NCI-H2081 treated with DMSO at 0.1 percent for 48 hours (cell line): ENCODE data around the gene FRAT2.

Source experiments
- DNase-seq: peaks from one replicate; lab custom pipeline; 2025; lab: John Stamatoyannopoulos, UW

The FRAT2 gene

DNA sequence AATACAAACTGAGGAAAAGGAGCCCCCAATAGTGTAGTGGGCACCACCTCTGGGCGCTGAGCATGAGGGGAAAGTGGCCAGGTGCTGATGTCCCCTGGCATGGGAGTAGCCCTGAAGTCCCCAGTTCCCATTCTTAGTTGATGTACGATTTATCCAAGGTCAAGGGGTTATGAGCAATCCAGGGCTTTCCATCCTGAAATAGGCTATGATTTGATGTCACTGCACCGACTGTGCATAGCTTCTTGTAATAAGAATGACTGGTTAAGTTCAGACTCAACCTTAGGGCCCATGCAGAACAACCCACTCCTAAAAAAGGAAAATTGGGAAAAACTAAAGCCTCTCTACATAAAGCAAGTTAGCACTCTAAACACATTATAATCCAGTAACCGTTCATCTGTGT, 11.0 kb downstream of the FRAT2 start:
- no peak for DNase-seq

DNA sequence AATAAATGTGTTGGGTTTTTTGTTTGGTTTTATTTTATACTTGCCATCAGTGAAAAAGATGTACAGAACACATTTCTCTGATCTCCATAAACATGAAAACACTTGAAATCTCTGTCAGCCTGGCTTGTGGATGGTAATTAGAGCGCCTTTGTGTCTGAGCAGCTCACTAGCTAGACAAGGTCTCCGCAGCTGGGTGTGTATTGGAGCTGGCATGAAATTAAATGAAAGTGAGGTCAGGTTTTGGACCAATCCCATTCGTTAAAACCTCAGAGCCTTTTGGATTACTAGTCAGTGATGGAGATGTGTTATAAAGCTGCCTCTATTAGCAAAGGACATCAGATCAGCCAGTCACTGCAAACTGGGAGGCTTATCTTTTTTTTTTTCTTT, 12.7 kb downstream of the FRAT2 start:
- DNase-seq = no peak

DNA sequence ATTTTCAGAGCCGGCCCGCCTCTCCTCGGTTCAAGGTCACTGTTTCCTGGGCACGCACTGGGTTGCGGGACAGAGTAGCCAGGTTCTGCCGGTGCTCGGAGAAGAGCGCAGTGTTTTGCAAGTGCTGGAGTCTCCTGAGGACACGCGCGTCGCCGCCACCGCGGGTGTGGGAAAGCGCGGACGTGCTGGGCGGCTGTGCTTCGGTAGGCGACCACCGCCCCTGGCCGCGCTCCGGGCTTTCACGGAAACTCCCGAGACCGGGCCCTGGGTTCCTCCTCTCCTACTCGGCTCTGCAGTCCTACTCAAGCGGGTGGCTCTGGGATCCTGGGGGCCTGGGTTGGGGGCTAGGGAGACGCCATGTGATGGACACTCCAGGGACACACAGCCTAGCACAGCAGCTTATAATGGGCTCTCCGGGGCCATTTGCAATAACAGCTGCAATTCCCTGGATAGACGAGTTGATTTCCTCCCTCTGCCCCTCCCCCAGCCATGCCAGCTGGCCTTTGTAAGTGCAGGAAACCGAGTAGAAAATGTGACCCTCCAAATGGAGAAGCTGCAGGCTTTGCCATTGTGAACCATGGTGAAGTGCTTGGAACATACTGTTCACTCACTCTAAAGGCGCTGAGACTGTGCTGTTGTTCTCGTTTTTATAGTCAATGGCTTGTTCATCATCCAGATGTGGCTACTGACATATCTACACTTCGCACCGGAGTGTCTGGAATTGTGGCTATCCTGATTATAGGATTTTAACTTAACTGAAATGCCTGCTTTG, 13.3 kb downstream of the FRAT2 start:
- no peak for DNase-seq

DNA sequence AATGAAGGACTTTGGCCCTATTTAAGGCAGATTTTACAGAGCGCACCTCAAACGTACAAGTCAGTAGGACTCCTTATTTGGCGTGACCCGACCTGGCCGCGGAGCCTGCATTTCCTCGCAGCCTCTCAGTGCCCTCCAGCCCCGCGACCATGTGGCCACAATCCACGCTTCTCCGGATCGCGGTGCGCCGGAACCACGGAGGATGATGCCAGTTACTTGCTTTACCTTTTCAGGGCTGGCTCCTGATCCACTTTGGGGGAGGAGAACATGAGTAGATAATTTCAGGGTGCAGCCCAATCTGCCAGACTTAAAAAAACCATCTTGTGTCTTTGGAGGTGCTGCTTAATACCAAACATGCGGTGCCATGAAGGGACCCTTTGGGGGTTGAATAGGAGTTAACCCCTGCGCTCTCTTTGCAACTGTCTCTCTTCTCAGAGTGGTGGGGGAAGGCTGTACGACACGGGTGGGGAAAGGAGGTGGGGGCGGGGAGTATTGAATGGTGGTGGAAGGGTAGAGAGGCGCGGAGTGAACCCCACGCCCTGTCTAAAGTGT, 14.0 kb downstream of the FRAT2 start:
- no peak for DNase-seq

DNA sequence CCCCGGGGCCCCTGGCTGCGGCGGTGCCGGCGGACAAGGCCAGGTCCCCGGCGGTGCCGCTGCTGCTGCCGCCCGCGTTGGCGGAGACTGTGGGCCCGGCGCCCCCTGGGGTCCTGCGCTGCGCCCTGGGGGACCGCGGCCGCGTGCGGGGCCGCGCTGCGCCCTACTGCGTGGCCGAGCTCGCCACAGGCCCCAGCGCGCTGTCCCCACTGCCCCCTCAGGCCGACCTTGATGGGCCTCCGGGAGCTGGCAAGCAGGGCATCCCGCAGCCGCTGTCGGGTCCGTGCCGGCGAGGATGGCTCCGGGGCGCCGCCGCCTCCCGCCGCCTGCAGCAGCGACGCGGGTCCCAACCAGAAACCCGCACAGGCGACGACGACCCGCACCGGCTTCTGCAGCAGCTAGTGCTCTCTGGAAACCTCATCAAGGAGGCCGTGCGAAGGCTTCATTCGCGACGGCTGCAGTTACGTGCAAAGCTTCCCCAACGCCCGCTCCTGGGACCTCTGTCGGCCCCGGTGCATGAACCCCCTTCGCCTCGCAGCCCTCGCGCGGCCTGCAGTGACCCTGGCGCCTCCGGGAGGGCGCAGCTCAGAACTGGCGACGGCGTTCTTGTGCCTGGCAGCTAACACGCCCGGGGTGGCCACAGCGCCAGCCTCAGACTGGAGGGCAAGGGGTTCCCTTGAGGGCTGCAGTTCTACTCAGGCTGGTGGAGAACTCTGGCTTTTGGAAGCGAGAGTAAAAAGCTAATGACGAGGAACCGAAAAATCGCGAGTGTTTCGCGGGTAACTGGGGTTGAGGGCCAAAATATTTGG, 14.7 kb downstream of the FRAT2 start:
- no peak for DNase-seq

DNA sequence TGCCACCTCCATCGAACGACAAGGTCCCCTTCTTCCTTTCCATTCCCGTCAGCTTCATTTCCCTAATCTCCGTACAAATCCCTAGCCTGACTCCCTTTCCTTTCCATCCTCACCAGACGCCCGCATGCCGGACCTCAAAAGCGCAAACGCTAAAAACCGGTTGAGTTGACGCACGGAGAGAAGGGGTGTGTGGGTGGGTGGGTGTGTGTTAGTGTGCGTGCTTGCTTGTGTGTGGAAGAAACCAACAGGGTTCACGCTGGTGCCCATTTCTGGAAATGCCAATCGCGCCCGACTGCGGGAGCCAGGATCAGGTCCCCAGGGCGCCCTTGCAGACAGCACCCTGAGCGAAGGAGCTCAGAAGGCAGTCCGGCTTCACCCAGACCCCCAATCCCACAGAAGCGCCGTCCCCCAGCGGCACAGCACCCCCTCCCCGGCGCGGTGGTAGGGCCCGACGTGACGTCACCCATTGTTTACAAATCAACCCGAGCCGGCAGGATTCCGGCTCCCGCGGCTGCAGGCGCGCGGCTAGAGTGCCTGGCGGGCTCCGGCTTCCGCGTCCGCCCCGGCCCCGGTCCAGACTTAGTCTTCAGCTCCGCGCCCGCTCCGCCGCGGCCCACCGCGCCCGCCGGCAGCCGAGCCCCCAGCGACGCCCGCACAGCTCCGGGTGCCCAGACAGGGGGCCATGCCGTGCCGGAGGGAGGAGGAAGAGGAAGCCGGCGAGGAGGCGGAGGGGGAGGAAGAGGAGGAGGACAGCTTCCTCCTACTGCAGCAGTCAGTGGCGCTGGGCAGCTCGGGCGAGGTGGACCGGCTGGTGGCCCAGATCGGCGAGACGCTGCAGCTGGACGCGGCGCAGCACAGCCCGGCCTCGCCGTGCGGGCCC, 15.5 kb downstream of the FRAT2 start, which contains the start of gene FRAT1:
Gene FRAT1, plus strand, starts transcription at position 500 of the 880 bp plus-strand sequence. Its CDS starts 183 bp downstream, at position 683.
- DNase-seq = no peak

DNA sequence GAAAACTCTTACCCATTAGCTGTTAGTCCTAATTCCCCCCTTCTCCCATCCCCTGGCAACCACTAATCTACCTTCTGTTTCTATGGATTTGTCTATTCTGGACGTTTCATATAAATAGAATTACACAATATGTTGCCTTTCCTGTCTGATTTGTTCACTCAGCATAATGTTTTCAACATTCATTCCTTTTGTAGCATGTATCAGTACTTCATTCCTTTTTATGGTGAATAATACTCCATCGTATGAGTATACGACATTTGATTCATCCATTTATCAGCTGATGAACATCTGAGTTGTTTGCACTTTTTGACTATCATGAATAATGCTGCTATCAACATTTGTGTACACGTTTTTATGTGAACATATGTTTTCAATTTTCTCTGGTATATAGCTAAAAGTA, 19.9 kb downstream of the FRAT2 start:
- DNase-seq = no peak

DNA sequence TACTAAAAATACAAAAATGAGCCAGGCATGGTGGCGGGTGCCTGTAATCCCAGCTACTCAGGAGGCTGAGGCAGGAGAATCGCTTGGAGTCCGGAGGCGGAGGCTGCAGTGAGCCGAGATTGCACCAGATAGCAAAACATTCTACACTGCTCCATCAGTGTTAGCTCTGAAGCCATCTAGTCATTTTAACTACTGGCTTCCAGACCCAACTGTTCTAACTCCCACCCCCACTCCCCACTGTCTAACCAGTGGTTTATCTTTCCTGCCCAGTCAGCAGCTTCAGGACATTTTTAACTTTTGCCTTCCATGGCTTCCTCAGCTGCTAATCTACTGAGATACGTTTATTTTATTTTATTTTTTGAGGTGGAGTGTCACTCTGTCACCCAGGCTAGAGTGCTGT, 21.6 kb downstream of the FRAT2 start:
- DNase-seq = no peak

DNA sequence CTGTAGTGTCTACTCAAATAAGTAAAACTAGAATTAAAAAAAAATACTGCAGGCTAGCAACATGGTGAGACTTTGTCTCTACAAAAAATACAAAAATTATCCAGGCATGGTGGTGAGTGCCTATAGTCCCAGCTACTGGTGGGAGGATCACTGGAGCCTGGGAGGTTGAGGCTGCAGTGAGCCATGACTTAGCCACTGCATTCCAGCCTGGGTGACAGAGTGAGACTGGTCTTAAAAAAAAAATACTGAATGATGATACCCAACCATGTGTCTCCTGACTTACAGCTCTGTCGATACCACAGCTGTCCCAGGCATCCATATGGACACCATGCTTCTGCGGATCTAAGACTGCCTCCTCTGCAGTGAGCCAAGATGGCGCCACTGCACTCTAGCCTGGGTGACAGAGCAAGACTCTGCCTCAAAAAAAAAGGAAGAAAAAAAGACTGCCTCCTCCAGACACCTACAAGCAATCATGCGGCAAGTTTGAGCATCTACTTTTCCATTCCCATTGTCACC, 23.4 kb downstream of the FRAT2 start:
- DNase-seq = no peak

DNA sequence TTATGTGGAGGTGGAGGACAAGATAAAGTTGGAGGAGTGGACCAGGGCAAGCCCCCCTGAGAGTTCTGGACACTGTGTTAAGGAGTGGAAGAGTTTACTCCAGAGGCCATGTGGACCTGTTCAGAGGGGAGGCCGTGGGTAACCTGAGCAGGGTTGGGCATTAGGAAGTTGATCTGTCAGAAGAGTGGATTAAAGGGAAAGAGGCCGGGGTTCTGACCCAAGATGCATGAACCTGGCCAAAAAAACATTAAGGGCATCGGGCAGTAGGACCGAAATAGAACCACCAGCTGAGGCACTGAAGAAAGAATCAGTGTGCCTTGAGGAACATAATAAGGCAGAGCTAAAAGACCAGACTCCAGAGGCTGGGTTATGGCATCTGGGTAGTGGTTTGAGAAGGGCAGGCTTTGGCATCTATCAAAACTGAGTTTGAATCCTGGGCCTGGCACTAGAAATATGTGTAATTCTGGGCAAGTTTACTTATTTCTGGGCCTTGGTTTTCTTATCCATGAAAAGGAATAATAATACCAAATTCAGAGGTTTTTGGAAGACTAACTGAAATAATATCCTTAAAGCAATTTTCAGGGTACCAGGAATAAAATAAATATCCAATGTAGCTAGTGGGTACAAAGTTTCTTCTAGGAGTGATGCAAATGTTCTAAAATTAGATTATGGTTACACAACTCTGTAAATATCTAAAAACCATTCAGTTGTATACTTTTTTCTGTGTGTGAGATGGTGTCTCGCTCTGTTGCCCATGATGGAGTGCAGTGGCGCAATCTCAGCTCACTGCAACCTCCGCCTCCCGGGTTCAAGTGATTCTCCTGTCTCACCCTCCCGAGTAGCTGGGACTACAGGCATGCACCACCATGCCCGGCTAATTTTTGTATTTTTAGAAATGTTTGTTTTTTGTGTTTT, 26.4 kb downstream of the FRAT2 start:
- DNase-seq = no peak

DNA sequence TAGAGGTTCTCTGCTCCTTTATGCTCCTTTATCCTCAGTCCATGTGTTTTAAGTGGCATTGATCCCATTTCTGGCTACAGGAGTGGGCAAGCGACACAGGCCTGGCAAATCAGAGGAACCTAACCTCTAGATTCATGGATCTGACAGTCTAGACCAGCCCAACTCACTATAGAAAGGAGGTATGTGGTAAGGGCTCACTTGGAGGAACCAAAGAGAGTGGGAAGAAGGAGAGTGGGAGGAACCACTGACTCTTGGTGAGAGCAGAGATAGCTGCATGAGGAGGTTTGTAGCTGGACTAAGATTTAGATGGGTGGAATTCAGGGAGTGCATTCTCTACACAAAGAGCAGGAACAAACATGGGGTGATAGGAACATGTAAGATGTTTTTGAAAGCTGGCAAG, 27.1 kb downstream of the FRAT2 start:
- no peak for DNase-seq

DNA sequence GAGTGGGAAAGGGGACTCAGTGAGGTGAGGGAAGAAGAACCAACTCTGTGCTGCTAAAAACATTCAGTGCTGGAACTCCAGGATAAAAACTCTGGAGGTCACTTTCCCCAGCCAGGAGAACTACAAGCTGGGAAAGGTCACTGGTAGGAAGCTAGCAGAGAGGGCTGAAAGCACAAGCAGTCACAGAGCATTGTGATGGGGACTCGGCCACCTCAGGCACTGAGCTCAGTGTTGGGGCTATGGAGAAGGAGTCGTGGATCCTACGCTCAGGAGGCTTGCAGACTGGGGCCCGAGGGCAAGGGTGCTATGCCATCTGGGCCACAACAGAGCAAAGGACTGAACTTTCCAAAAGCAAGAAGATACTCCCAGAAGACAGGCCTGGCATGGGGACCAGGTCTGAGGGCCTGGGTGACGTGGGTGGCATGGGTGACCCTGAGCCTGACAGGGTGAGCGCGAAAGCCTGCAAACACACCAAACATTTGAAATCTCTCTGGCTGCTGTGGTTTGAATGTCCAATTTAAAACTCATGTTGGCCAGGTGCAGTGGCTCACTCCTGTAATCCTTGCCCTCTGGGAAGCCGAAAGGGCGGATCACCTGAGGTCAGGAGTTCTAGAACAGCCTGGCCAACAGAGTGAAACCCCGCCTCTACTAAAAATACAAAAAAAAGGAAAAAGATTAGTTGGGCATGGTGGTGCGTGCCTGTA, 32.3 kb downstream of the FRAT2 start:
- no peak for DNase-seq

DNA sequence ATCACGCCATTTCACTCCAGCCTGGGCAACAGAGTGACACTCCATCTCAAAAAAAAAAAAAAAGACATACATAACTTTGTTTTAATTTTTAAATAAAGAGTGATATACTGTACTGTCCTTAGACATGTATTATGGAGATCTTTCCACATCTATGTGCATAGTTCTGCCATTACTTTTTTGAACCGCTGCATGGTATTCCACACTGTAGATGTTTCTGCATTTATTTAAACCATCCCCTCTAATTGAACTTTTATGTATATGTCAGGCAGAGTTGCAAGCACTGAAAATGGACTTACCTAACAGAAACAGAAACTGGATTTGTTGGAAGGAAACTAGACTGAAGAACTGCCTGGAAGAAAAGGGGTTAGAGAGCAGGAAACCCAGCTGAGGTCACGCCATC, 33.5 kb downstream of the FRAT2 start:
- no peak for DNase-seq

DNA sequence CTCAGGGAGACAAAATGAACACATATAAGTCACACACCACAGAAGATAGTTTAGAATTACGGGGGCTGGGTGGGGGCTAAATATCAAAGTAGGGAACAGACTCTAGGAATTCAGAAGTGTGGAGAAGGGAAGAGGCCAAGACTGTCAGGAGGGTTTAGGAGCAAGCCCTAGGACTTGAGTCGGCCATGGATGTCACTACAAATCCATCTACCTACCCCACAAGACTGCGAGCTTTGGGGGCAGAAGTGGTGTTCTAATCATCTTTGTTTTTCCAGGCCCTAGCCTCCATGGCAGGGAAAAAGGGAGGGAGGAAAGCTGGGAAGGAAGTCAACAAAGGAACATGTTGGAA, 36.3 kb downstream of the FRAT2 start:
- DNase-seq = no peak

DNA sequence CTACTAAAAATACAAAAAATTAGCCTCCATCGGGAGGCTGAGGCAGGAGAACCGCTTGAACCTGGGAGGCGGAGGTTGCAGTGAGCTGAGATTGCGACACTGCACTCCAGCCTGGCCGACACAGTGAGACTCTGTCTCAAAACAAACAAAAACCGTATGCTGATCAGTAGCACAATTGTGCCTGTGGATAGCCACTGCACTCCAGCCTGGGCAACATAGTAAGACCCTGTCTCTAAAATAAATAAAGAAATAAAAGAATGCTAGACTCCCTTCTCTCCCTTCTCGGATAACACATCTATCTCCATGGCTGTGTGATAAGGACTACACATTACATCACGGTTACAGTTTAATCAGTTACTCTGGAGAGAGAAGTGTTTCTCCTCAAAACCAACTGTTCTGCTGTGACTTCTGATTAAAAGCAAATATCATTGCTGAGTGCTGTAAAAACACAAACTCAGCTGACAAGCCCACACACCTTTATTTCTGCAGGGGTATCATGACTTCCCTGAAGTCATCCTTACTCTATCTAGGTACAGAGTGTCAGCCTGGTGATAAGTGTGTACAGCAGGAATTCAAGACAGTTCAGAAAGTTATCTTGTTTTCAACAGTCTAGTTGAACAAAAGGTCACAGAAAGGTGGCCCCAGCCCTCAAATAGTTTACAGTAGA, 36.8 kb downstream of the FRAT2 start:
- no peak for DNase-seq

DNA sequence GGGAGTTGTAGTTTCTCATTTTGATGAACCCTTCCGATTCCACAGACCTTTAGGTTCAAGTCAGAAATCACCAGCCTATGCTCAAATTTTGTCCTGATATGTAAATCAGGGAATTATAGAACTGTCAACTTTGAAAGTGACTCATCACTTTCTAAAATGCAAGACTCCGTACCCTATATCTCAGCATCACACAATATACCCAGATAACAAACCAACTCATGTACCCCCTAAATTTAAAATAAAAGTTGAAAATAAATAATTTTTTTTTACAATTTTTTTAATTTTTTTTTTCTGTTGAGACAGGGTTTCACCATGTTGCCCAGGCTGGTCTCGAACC, 41.7 kb downstream of the FRAT2 start:
- DNase-seq = no peak

DNA sequence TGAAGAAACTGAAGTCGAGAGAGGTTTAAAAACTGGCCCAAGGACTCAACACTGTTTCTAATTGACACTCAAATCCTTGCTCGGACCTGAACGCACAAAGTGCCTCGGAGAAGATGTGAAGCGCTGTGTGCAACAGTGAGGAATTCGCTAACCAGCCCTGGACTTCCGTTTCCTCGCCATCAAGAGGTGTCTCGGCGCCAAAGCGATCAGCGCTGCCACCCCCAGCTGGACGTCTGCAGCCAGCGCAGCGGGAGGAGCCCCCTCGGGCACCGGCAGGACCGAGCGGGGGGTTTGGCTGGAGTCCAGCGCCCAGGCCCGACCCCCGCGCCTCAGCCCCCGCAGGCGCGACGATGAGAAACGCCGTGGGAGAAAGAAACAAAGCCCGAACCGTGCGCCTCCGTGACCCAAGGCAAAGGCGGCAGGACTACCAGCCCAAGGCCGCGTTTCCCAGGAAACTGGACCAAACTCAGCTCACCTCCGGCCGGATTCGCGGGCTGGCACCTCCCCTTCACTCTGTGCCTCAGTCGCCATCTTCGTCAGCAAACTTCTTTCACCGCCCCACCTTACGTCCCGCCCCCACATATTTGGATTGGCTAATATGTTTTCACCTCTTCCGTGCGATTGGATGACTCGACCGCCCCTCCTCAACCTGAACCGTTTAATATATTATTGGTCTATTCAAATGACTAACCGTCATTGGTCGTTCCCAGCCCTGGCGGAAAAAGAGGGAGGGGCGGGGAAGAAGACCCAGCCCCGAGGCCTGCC, 42.2 kb downstream of the FRAT2 start, which contains the start of gene ARHGAP19:
Gene ARHGAP19, minus strand, starts transcription at position 541 of the 765 bp plus-strand sequence. Its CDS starts 10 bp downstream, at position 531.
- peak; percentile 90 for DNase-seq

DNA sequence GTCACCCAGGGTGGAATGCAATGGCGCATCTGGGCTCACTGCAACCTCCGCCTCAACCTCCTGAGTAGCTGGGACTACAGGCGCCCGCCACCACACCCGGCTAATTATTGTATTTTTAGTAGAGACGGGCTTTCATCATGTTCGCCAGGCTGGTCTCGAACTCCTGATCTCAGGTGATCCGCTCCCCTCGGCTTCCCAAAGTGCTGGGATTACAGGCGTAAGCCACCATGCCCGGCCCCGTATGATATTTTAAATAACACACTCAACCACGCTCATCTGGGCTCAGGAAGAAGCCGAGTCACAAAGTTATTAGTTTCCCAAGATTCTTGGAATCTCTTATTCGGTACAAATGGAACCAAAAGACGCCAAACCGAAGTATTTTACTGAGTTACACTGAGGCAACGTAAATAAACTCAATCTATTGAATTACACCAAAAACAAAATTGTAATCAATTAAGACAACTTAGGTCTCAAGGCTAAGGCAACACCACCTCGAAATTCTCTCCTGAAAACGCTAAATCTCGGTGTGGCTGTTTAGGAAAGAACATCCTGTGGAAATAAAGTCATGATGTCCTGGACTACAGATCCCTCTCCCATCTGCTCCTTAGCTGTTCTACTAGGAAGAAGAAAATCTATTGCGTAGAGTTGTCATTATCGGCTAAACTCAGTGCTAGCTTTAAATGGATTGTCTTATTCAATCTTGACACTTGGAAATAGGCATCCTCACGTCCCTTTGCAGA, 43.0 kb downstream of the FRAT2 start:
- DNase-seq = no peak
